ENCODE data around the gene SRM.

Gene SRM

DNA sequence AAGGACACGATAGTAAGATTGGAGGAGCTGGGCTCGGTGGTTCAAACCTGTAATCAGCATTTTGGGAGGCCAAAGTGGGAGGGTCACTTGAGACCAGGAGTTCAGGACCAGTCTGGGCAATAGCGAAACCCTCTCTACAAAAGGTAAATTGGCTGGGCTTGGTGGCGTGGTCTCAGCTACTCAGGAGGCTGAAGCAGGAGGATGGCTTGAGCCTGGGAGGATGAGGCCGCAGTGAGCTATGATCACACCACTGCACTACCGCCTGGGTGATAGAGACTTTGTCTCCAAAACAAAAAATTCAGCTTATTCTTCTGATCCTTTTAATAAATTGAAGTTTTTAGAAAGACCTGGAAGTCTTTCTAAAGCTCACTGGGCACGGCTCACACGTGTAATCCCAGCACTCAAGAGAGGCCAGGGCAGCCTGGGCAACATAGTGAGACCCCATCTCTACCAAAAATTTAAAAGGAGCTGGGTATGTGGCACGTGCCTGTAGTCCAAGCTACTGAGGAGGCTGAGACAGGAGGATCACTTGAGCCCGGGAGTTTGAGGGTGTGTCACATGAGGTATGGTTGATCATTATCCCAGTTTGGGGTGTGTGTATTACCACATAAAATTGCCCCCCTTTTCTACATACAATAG, 28.1 kb downstream of the SRM start:
- Histone ChIP-seq H3K79me2 (no peaks in the 10 kb centered on the region), H3K4me1 (no peaks in the 10 kb centered on the region), H3K9me3 (ENCODE audit: control insufficient read depth, low read length) (no peaks in the 10 kb centered on the region), H3K9ac (no peak overlapping the region), H3K4me2 (ENCODE audit: low read length) (no peak overlapping the region), H3K27me3 (ENCODE audit: control insufficient read depth, insufficient read depth, low read length) (no peaks in the 10 kb centered on the region), H3K27ac (no peak overlapping the region), H3K4me3 (ENCODE audit: low read depth, low read length) (no peak overlapping the region), H3K36me3 (ENCODE audit: control insufficient read depth, insufficient read depth, low read length) (no peaks in the 10 kb centered on the region), H2AFZ (no peak overlapping the region)
- TF ChIP-seq, protein P1, sequence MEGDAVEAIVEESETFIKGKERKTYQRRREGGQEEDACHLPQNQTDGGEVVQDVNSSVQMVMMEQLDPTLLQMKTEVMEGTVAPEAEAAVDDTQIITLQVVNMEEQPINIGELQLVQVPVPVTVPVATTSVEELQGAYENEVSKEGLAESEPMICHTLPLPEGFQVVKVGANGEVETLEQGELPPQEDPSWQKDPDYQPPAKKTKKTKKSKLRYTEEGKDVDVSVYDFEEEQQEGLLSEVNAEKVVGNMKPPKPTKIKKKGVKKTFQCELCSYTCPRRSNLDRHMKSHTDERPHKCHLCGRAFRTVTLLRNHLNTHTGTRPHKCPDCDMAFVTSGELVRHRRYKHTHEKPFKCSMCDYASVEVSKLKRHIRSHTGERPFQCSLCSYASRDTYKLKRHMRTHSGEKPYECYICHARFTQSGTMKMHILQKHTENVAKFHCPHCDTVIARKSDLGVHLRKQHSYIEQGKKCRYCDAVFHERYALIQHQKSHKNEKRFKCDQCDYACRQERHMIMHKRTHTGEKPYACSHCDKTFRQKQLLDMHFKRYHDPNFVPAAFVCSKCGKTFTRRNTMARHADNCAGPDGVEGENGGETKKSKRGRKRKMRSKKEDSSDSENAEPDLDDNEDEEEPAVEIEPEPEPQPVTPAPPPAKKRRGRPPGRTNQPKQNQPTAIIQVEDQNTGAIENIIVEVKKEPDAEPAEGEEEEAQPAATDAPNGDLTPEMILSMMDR (IDR thresholded peaks at IDR 0.05): no peak

DNA sequence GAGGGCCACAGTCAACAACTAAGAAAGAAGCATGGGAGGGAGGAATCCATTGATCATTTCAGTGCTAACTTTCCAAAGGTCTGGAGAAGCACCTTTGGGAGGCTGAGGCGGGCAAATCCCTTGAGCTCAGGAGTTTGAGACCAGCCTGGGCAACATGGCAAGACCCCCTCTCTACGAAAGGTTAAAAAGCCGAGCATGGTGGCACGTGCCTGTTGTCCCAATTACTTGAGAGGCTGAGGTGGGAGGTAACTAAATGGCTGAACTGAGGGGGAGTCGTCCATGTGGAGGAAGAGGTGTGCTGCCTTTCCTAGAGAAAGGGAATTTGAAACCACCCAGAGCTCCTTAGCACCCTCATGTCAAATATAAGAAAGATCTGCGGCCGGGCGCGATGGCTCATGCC, 29.0 kb downstream of the SRM start:
- Histone ChIP-seq H3K4me3 (ENCODE audit: low read depth, low read length) (no peak overlapping the region), H3K79me2 (no peaks in the 10 kb centered on the region), H3K4me2 (ENCODE audit: low read length) (no peak overlapping the region), H3K36me3 (ENCODE audit: control insufficient read depth, insufficient read depth, low read length) (no peaks in the 10 kb centered on the region), H3K9ac (no peak overlapping the region), H3K27me3 (ENCODE audit: control insufficient read depth, insufficient read depth, low read length) (no peaks in the 10 kb centered on the region), H3K9me3 (ENCODE audit: control insufficient read depth, low read length) (no peaks in the 10 kb centered on the region), H3K27ac (no peak overlapping the region), H3K4me1 (no peaks in the 10 kb centered on the region), H2AFZ (no peak overlapping the region)
- TF ChIP-seq, protein P1 (IDR thresholded peaks at IDR 0.05): no peak

DNA sequence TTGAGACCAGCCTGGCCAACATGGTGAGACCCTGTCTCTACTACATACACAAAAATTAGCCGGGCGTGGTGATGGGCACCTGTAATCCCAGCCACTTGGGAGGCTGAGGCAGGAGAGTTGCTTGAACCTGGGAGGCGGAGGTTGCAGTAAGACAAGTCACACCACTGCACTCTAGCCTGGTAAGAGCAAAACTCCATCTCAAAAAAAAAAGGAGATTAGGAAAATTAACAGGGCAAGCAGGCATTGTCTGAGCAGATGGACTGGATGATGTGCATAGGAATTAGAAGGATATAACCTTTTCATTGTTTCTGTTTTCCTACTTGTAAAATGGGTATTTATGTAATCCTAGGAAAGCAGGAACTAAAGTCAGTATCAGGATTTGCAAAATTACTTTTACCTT, 31.8 kb downstream of the SRM start:
- H3K4me2 ChIP-seq (ENCODE audit: low read length): no peak overlapping the region
- no peaks in the 10 kb centered on the region for H3K36me3 ChIP-seq (ENCODE audit: control insufficient read depth, insufficient read depth, low read length)
- no peaks in the 10 kb centered on the region for H3K9me3 ChIP-seq (ENCODE audit: control insufficient read depth, low read length)
- H3K79me2 ChIP-seq: no peaks in the 10 kb centered on the region
- H3K27me3 ChIP-seq (ENCODE audit: control insufficient read depth, insufficient read depth, low read length): no peaks in the 10 kb centered on the region
- no peak overlapping the region for H3K9ac ChIP-seq
- no peaks in the 10 kb centered on the region for H3K4me1 ChIP-seq
- no peak overlapping the region for H2AFZ ChIP-seq
- H3K27ac ChIP-seq: no peak overlapping the region
- TF ChIP-seq, protein P1 (IDR thresholded peaks at IDR 0.05): no peak
- H3K4me3 ChIP-seq (ENCODE audit: low read depth, low read length): no peak overlapping the region

DNA sequence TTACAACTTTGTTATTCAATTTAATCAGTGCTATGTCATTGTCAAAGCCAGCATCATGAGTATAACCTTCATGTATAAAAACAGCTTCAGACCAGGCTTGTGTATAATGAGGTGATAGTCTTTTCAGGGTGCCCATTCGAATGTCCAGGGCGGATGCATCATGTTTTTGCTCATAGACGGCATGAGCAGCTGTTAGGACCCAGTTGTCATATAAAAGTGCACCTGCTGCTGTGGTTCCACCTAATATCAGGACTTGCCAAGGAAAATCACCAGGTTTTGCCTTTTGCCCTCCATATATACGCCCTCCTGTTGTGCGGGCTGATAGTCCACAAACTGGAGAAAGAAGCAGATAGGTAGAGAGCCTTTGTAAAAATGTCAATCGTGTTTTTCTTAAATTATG, 32.5 kb downstream of the SRM start:
- no peak overlapping the region for H3K4me2 ChIP-seq (ENCODE audit: low read length)
- H3K4me1 ChIP-seq: no peaks in the 10 kb centered on the region
- no peaks in the 10 kb centered on the region for H3K36me3 ChIP-seq (ENCODE audit: control insufficient read depth, insufficient read depth, low read length)
- no peaks in the 10 kb centered on the region for H3K79me2 ChIP-seq
- no peak overlapping the region for H3K4me3 ChIP-seq (ENCODE audit: low read depth, low read length)
- no peak overlapping the region for H3K9ac ChIP-seq
- no peaks in the 10 kb centered on the region for H3K9me3 ChIP-seq (ENCODE audit: control insufficient read depth, low read length)
- H2AFZ ChIP-seq: no peak overlapping the region
- H3K27me3 ChIP-seq (ENCODE audit: control insufficient read depth, insufficient read depth, low read length): no peaks in the 10 kb centered on the region
- TF ChIP-seq, protein P1 (IDR thresholded peaks at IDR 0.05): no peak
- H3K27ac ChIP-seq: no peak overlapping the region

DNA sequence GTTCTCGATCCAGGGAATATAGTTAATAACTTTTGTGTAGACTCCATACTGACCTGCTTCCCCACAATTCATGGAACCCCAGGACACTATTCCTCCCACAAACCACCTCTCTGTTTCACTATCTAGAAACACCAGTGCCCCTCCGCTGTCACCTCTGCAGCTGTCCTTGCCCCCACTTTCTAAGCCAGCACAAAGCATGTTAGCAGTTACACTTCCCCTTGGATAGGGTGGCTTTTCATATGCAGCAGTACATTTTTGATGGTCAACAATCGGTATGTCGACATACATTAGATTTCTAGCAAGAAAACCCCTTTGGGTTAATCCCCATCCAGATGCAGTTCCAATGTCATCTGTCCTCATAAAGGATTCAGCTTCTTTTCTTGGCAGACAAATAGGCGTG, 32.9 kb downstream of the SRM start:
- no peak overlapping the region for H3K4me2 ChIP-seq (ENCODE audit: low read length)
- H2AFZ ChIP-seq: no peak overlapping the region
- no peaks in the 10 kb centered on the region for H3K27me3 ChIP-seq (ENCODE audit: control insufficient read depth, insufficient read depth, low read length)
- H3K27ac ChIP-seq: no peak overlapping the region
- no peaks in the 10 kb centered on the region for H3K79me2 ChIP-seq
- no peak overlapping the region for H3K4me3 ChIP-seq (ENCODE audit: low read depth, low read length)
- no peaks in the 10 kb centered on the region for H3K4me1 ChIP-seq
- H3K36me3 ChIP-seq (ENCODE audit: control insufficient read depth, insufficient read depth, low read length): no peaks in the 10 kb centered on the region
- TF ChIP-seq, protein P1 (IDR thresholded peaks at IDR 0.05): no peak
- H3K9me3 ChIP-seq (ENCODE audit: control insufficient read depth, low read length): no peaks in the 10 kb centered on the region
- H3K9ac ChIP-seq: no peak overlapping the region

Data from parathyroid adenoma (tissue), 2 donors.